Fibroblast of skin of right biceps (primary cell): Measurements from ENCODE around the gene ARHGAP15.
A peak's percentile ranks its signal among the peaks of the same experiment; 100 is the strongest.

Experiments
- DNase-seq: peaks from one replicate; pipeline ENCODE4 v3.0.0-alpha.2; 2013

ARHGAP15 gene

GRCh38 chr2:143417428-143417827, 288.2 kb downstream of the ARHGAP15 start:
- DNase-seq, result no peak

DNA sequence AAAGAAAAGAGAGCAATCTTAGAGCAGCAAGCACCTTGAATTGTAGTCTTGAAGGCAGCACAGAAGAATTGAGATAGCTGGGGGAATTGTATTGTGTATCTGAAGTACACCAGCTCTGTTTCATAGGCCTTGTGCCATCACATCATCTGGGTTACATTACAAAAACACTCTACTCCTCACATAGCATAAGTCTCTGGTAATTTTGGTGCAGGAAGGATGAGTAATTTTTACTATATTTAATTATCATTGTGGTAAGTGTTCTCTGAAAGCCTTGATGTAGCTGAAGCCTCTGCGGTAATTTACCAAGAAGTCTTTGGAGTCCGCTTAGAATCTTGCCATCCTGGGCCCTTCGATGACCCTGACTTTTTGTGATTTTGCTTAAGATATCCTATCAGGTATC, 291.1 kb downstream of the ARHGAP15 start:
- peak; percentile 51 for DNase-seq

- DNase-seq, result no peak
These were observed 293.5 kb downstream of the ARHGAP15 start for GRCh38 chr2:143422681-143423080.

- no peak for DNase-seq
These were observed 296.7 kb downstream of the ARHGAP15 start for GRCh38 chr2:143425896-143426295.

GRCh38 chr2:143426296-143426695, 297.1 kb downstream of the ARHGAP15 start:
- peak; percentile 88 for DNase-seq

DNA sequence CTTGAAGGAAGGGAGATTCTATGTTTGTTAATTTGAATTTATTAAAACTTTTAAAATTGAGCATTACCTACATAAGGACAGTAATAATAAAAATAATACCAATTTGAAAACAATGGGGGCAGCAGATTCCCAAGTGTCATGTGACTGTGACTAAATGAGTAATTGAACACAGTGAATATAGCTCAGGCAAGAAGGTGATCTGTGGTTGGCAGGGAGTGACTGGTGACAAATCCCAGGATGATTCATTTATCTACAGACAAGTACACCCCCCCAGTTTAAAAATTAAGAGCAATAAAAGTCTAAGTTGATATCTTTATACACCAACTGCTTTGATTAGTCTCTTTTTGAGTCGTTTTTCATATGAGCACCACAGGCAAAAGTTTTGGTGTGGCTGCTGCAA, 299.5 kb downstream of the ARHGAP15 start:
- peak; percentile 41 for DNase-seq

DNA sequence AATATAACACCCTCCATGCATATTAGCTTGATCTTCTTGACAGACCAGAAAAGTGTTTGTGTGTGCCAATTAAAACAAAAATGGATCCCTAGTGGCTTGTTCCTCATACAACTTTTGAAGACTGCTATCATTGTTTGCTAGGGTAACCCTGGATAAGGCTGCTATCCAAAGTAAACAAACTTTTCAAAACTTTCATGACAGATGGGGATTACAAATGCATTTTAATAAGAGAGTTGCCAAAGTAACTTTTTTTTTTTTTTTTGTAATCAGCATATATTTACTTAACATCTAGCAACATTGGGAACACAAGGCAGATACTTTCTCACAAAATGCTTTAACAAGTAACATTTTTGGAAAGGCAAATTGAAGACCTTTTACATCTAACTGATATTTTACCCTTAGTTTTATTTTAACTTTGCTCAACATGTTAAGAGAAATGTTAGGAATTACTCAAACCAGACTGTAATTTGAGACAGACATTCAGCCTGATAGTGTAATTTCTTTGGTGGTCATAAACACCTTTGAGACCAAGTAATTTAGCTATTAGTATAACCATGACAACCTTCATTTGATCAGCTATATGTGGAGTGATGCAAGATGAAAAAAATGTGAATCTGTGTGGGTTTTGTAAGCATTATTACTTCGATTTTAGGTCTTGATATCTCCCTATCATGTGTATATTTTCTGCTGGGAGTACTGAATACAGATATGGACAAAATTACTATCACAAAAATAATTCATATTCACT, 300.9 kb downstream of the ARHGAP15 start:
- peak; percentile 26 for DNase-seq

DNA sequence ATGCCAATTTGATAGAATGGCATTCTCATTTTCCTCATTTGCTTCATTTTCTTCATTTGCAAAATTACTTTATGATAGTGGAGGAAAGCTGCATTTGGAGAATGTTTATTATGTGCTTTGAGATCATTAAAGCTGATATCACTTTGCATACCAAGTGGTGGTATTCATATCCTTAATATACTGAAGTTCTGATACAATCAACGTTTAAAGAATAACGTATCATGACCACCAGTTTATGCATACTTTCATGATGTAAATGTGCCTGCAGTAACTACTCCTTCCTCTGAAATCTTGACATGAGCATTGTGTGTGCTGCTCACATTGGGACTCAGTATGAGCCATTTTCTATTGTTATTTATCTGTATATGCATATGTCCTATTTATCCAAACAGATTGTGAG, 302.1 kb downstream of the ARHGAP15 start:
- peak; percentile 54 for DNase-seq

- peak; percentile 32 for DNase-seq
These were observed 304.0 kb downstream of the ARHGAP15 start for GRCh38 chr2:143433251-143433650.

DNA sequence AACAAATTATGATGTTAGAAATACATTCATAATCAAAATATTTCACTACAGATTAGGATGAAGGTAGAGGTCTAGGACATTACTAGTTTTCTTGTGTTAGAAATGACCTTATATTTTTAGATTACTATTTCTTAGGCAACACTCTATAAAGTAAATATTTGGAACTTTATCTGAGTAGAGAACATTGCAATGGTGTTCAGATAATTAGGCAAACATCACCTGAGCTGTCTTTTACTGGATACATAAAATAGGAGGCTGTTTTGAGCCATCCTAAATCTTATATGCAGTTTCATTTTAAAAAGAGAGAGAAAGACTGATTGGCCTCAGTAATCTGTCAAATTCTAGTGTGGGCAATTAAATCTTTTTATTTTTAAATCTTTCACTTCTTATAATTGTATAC, 304.6 kb downstream of the ARHGAP15 start:
- DNase-seq, result no peak

DNA sequence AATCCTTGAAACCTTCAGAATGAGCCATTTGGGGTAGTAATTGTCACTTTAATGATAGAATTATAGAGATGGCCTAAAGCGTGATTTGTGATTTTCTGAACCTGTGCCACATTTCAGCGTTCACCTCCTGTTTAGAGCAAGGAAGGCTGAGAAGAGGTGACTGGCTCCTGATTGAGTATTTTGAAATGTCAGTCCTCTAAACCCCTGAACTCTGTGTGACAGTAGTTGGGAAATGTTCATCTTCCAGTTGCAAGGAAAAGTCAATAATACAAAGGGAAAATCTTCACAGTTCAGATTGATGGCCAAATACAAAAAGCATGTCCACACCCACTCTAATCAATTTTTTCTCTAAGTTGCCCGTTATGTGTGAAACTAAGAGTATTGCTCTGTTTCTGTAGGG, 305.2 kb downstream of the ARHGAP15 start:
- DNase-seq, result no peak

DNA sequence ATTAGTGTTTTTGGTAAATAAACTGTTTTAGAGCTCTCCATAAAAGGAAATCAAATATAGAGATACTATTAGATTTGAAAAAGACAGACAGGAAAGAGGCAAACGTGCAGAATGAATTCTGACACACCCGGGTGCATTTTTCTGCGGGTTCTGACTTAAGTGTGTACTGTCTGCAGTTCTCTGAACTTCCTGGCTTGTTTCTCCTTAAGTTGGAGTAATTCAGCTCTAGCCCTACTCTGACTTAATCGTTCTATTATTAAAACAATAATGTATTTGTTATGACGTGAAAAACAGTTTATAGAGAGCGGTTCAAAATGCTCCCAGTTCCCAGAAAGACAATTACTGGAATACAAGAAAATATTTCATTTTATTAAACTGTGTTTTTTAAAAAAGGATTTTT, 305.9 kb downstream of the ARHGAP15 start:
- no peak for DNase-seq

- DNase-seq, result no peak
These were observed 307.7 kb downstream of the ARHGAP15 start for GRCh38 chr2:143436951-143437350.

DNA sequence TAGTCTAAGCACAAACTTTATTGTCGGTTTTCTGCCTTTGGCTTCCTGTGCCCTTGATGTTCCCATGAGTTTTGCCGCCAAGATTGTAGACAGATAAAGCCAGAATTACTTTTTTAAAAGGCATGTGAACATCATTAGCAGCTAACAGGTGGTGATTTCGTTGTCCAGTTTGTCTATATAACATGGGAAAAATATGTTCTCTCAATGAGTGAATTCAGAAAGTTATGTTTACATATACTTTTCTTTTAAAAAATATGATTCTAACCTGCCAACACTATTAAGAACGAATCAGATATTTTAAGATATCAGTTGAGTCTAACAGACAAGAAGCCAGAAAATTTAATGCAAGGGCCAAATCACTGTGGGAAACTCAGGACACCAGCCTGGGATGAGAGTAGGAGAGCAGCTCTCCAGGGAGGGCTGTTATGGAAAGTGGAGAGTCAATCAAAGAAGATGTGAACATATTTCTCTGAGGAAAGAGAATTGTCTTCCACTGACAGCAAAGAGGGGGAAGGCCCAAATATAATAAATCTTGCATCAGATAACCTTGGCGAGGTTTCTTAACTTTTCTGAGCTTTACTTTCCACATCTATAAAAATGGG, 311.3 kb downstream of the ARHGAP15 start:
- DNase-seq, result no peak

GRCh38 chr2:143442193-143442592, 313.0 kb downstream of the ARHGAP15 start:
- no peak for DNase-seq

DNA sequence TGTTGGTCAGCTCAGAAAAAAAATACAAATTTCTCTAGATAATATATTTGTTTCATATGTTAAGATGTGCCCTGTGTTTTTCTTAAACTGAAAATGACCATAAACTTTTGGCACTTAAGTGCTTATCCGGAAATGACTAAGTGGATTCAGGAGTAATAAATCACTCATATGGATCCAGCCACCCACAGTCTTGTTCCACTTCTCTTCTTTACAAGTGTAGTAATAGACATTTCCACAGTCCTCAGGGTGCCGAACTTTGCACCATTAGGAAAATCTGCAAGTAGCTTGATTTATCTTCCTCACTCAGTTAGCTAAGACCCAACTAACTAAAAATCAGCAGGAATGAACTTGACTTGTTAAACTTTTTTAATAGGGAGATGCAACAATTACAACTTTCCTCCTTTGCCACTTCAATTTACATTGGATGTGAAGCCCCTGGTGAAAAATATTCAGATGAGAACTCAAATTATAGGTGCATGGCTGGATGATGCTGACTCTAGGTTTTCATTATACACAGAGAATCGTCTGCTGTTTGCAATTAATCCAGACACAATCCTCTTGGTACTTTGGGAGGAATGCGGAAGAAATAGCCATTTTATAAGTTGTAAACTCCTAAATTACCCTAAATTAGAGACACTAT, 322.5 kb downstream of the ARHGAP15 start:
- DNase-seq, result peak; percentile 57

- DNase-seq, result no peak
These were observed 323.7 kb downstream of the ARHGAP15 start for GRCh38 chr2:143452817-143453451.

DNA sequence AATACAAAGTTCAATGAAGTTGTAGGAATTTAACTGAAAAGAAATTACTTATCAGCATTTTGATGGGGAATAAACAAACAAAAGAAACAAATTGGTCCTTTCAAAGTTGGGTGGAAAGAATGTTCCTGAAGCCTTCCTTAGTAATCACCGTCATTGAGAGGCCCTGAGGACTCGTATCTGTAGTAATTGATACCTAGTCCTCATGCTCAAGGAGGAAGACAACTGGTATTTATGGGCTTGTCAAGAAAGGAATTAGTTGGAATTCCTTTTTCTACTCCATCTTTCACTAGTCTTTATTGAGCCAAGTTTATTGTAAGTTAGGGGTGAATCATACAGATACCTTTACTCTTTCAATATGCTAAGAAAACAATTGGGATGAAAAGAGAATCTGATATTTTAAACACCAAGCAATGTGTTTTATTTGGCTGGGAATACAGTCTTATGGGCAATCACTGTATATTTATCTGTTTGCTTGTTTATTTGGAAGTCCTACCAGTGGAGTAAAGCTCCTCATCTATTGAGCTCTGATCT, 324.8 kb downstream of the ARHGAP15 start:
- no peak for DNase-seq

DNA sequence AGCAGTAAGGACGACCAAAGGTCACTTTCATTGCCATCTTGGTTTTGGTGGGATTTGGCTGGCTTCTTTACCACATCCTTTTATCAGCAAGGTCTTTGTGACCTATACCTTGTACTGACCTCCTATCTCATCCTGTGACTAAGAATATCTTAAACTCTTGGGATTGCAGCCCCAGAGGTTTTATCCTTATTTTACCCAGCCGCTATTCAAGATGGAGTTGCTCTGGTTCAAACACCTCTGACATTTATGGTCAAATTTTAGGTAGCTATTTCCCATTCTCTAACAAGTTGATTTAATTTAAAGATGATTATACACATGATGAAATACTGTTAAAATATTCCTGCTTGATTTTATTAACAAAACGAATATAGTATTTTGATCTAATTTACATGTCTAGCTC, 326.1 kb downstream of the ARHGAP15 start:
- DNase-seq, result no peak

GRCh38 chr2:143458258-143459190, 329.3 kb downstream of the ARHGAP15 start:
- no peak for DNase-seq

- no peak for DNase-seq
These were observed 331.2 kb downstream of the ARHGAP15 start for GRCh38 chr2:143460382-143460781.

GRCh38 chr2:143463719-143464118, 334.5 kb downstream of the ARHGAP15 start:
- no peak for DNase-seq
